ENCODE data around the gene AKAP1.

Gene AKAP1

GRCh38 chr17:57170866-57171265, 85.8 kb downstream of the AKAP1 start:
- DNase-seq: no peak

All from GF-D8 (cell line).